Activated T-cell treated with anti-CD3 and anti-CD28 coated beads for 24 hours (primary cell): ENCODE data around the gene ZNF804B.

Source experiments
- DNase-seq: peaks from one replicate; pipeline ENCODE4 v3.0.0-alpha.2; 2020; ENCODE audit warnings: low read depth

Gene ZNF804B

GRCh38 chr7:88759230-88760135 is at the start of gene ZNF804B:
Gene ZNF804B (plus strand): TSS chr7:88759700. CDS start chr7:88759977, 277 bp downstream.
- no peak for DNase-seq

GRCh38 chr7:88735920-88736319 is 23.6 kb upstream of the ZNF804B start:
- DNase-seq: no peak

- no peak for DNase-seq
Observed at GRCh38 chr7:88737632-88738031, 21.9 kb upstream of the ZNF804B start.

- no peak for DNase-seq
Observed at GRCh38 chr7:88746126-88746525, 13.4 kb upstream of the ZNF804B start.

- DNase-seq: no peak
Observed at GRCh38 chr7:88756802-88757201, 2.7 kb upstream of the ZNF804B start.

GRCh38 chr7:88757371-88757770 is 2.1 kb upstream of the ZNF804B start:
- no peak for DNase-seq

- no peak for DNase-seq
Observed at GRCh38 chr7:88758381-88759229, 895 bp upstream of the ZNF804B start.

GRCh38 chr7:88760136-88760515 is 626 bp downstream of the ZNF804B start:
- no peak for DNase-seq

- DNase-seq: no peak
Observed at GRCh38 chr7:88761779-88762178, 2.3 kb downstream of the ZNF804B start.

- no peak for DNase-seq
Observed at GRCh38 chr7:88771417-88771816, 11.9 kb downstream of the ZNF804B start.

- DNase-seq: no peak
Observed at GRCh38 chr7:88772776-88773175, 13.3 kb downstream of the ZNF804B start.

GRCh38 chr7:88775838-88776237 is 16.3 kb downstream of the ZNF804B start:
- no peak for DNase-seq

- no peak for DNase-seq
Observed at GRCh38 chr7:88787777-88788176, 28.3 kb downstream of the ZNF804B start.

GRCh38 chr7:88789480-88790064 is 30.1 kb downstream of the ZNF804B start:
- DNase-seq: no peak

GRCh38 chr7:88791891-88792290 is 32.4 kb downstream of the ZNF804B start:
- DNase-seq: no peak

- no peak for DNase-seq
Observed at GRCh38 chr7:88792361-88792760, 32.9 kb downstream of the ZNF804B start.

GRCh38 chr7:88795553-88795952 is 36.1 kb downstream of the ZNF804B start, which contains the start of gene TEX47:
Gene TEX47 (minus strand): TSS chr7:88795737. CDS start chr7:88794942, 795 bp downstream.
- DNase-seq: no peak

GRCh38 chr7:88801046-88801445 is 41.5 kb downstream of the ZNF804B start:
- no peak for DNase-seq

- DNase-seq: no peak
Observed at GRCh38 chr7:88806280-88807037, 47.0 kb downstream of the ZNF804B start.

- DNase-seq: no peak
Observed at GRCh38 chr7:88818552-88818951, 59.1 kb downstream of the ZNF804B start.

- no peak for DNase-seq
Observed at GRCh38 chr7:88826222-88826621, 66.7 kb downstream of the ZNF804B start.
